ENCODE measurements around the gene C6orf136.
"Not testable (repeated sequence)": the region's sequence is repeated elsewhere in the genome, so short reads cannot be mapped to it uniquely, and the experiment has no call there.

C6orf136 gene

DNA sequence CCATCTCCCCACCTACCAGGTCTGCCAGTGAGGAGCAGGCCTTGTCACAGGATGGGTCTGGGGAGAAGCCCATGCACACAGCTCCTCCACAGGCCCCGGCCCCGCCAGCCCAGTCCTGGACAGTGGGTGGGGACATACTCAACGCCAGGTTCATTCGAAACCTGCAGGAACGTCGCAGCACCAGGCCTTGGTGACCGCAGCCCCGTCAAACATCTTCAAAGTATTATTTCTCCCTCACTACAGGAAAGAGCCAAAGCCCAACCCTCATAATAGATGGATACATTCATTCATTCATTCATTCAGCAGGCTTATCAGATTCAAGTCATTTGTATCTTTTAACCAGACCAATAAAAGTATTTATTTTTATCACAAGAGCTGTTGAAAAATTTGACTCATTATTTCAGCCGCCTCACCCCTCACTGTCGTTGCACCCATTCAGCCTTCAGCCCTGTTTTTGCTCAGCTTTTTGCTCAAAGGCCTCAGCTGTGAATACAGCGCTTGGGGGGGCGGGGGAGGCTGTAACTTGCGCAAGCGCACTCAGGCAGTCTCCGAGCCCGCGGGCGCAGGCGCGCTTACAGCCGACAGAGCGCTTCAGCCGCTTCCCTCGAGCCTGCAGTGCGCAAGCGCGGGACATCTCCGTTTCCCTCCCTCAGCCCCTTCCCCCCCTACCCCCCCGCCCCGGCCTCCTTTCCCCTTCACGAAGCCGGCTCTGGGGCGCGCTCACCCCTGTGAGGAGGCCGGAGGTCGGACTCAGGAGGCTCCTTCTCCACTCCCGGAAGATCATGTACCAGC, at the start of gene C6orf136:
Gene C6orf136 (plus strand): TSS at position 684 of the 792 bp plus-strand sequence. CDS start 99 bp downstream, at position 783.
- DNase-seq (ENCODE audit: low read depth): peak; percentile 94
- H3K4me3 ChIP-seq (replicated peaks; ENCODE audit: low read depth, low read length): peak within 1 kb of the TSS; percentile 85
- TF ChIP-seq CTCF (IDR thresholded peaks at IDR 0.05; ENCODE audit: low read length, missing control alignments): no peak

- not testable (repeated sequence) for H3K4me3 ChIP-seq (replicated peaks; ENCODE audit: low read depth, low read length)
- peak; percentile 79 for TF ChIP-seq CTCF (IDR thresholded peaks at IDR 0.05; ENCODE audit: low read length, missing control alignments)
- DNase-seq (ENCODE audit: low read depth): peak; percentile 84
These were observed 49.4 kb upstream of the C6orf136 start for GRCh38 chr6:30597315-30598144.

- H3K4me3 ChIP-seq (replicated peaks; ENCODE audit: low read depth, low read length): no peak overlapping the region
- TF ChIP-seq CTCF (IDR thresholded peaks at IDR 0.05; ENCODE audit: low read length, missing control alignments): no peak
- DNase-seq (ENCODE audit: low read depth): no peak
These were observed 47.9 kb upstream of the C6orf136 start for GRCh38 chr6:30598912-30599624.

DNA sequence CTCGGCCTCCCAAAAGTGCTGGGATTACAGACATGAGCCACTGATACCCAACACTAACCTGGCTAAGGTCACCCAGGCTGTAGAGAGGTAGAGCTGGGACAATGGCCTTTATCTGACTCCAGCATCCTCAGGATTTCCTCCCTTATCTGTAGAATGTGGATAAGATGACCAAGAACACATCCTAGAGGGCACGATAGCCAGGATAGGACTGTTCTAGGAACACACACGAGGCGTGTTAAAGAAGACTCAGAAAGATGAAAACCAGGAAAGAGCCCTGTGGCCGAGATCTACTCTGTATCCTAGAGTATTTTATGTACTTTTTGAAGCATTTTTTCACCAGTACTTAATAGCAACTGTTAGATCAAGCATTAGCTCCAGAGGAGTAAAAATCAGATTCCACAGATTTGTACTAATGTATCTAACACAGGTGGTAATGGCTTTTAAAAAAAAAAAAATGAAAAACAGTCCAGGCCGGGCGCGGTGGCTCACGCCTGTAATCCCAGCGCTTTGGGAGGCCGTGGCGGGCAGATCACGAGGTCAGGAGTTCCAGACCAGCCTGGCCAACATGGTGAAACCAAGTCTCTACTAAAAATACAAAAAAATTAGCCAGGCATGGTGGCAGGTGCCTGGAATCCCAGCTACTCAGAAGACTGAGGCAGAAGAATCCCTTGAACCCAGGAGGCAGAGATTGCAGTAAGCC, 47.2 kb upstream of the C6orf136 start:
- no peak overlapping the region for H3K4me3 ChIP-seq (replicated peaks; ENCODE audit: low read depth, low read length)
- DNase-seq (ENCODE audit: low read depth): no peak
- no peak for TF ChIP-seq CTCF (IDR thresholded peaks at IDR 0.05; ENCODE audit: low read length, missing control alignments)

DNA sequence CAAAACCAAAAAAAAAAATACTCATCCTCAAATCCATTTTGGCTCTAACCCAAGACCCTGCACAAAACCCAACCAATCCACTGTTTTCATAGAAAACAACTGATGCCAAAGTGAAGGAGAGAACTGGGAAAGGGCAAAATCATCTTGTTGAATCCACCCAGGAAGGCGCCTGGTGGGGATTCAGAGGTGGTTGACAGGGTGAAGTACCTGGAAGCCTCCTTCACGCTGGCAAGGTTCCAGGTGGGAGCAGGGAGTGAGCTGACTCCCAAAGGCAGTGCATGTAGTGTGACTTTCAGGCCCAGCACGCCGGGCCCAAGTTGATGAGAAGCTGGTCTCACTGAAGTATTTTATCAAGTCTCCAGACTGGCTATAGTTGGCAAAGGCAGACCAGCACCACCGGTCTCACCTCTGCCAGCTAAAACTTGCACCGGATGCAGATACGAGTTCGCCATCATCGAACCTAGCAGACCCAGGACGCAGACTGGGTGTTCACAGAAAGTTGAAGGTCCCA, 46.4 kb upstream of the C6orf136 start:
- no peak overlapping the region for H3K4me3 ChIP-seq (replicated peaks; ENCODE audit: low read depth, low read length)
- DNase-seq (ENCODE audit: low read depth): no peak
- TF ChIP-seq CTCF (IDR thresholded peaks at IDR 0.05; ENCODE audit: low read length, missing control alignments): no peak

- no peak overlapping the region for H3K4me3 ChIP-seq (replicated peaks; ENCODE audit: low read depth, low read length)
- DNase-seq (ENCODE audit: low read depth): no peak
- TF ChIP-seq CTCF (IDR thresholded peaks at IDR 0.05; ENCODE audit: low read length, missing control alignments): no peak
These were observed 45.5 kb upstream of the C6orf136 start for GRCh38 chr6:30601436-30601814.

Measured in fibroblast of pulmonary artery (primary cell).